Left colon (tissue), 2 donors: ENCODE measurements around the gene RSL1D1. TPM values are rescaled to one million over a fixed set of nuclear protein-coding genes. Genes with fewer than 3 reads are reported as not detected.
"Not testable (repeated sequence)": the region's sequence is repeated elsewhere in the genome, so short reads cannot be mapped to it uniquely, and the experiment has no call there.

Experiments
- ATAC-seq: fragments of 200-7000 bp; cut with Tn5 transposase; one replicate; pipeline ENCODE4 v1.9.1; 2020; ENCODE audit warnings: mild to moderate bottlenecking, moderate library complexity
- DNase-seq, 2 donors: peaks; one replicate each; pipeline ENCODE4 v3.0.0-alpha.2; 2020
- intact Hi-C, 2 donors: fragments of 100-400 bp; cut with DNase I in 1 of 2; cut with micrococcal nuclease in 1 of 2; formaldehyde crosslinking; loops; one replicate each; pipeline versions ENCODE4 v1.11.2 to v1.14.0; 2022; cut with DNase I, micrococcal nuclease
- total RNA-seq, 2 donors: library from RNA; stranded (reverse); fragmentation: NEBNext Ultra II Directional; extraction: Animal tissue kit (Norgen Biotek cat#: 25700); gene quantifications; one replicate each; pipeline ENCODE4 v1.2.1, GENCODE V29; 2021
- donor health status: DM: no; HTN: no; CAD: no.
- donor health status: DM: yes; HTN: yes; CAD: no.

Gene RSL1D1
- total RNA-seq, 2 donors from 2014 or later, result 82.8 to 91.6 TPM

DNA sequence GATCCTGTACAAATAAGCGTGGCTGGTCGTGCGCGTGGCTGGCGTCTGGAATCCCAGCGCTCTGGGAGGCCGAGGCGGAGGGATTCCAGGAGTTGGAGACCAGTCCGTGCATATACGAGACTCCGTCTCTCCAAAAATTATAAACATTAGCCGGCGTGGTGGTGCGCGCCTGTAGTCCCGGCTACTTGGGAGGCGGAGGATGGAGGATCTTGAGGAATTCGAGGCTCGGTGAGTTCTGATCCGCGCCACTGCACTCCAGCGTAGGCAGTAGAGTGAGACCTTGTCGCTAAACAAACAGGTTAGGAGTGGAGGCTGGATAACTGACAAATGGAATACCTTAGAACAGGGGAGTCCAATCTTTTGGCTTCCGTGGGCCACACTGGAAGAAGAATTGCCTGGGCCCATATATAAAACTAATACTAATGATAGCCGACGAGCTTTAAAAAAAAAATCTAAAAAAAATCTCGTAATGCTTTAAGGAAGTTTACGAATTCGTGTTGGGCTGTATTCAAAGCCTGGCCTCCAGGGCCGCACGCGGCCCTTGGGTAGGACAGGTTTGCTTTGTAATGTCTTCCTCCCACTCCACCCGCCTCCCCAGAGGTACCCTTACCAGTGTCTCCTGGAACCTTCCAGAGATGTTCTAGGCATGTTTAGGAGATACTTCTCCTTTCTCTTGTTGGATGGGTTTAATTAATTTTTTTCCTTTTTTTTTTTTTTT, 909 bp upstream of the RSL1D1 start:
- DNase-seq (no peak), ATAC-seq (no peak)
- intact Hi-C loops, result no loop called here

DNA sequence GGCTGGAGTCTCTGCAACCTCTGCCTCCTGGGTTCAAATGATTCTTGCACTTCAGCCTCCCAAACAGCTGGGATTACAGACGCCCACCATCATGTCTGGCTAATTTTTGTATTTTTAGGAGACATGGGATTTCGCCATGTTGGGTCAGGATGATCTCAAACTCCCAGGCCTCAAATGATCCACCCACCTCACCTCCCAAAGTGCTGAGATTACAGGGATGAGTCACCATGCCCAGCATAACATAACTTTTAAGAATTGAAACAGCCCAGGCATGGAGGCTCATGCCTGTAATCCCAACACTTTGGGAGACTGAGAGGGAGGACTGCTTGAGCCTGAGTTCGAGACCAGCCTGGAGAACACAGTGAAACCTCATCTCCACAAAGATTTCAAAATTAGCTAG, 2.5 kb downstream of the RSL1D1 start:
- ATAC-seq (no peak), DNase-seq (no peak)
- intact Hi-C loops, result no loop called here

DNA sequence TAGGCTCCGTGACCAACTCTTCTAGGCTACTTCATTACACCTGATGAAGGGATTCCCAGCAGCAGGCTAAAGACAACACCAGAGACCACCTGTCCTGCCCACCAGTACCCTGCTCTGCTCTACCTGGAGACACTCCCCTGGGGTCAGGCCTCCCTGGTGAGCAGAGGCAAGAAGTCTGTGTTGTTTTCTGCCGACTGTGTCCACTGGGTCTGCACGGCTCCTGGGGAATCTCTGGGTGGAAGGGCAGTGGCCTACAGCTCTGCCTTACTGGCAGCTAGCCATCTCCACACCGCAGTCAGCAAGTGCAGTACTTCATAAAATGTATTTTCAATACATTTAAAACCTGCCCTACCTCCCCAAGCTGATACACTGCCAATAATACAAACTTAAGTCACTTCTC, 6.8 kb downstream of the RSL1D1 start:
- DNase-seq (no peak), ATAC-seq (no peak)
- intact Hi-C loops, result no loop called here

DNA sequence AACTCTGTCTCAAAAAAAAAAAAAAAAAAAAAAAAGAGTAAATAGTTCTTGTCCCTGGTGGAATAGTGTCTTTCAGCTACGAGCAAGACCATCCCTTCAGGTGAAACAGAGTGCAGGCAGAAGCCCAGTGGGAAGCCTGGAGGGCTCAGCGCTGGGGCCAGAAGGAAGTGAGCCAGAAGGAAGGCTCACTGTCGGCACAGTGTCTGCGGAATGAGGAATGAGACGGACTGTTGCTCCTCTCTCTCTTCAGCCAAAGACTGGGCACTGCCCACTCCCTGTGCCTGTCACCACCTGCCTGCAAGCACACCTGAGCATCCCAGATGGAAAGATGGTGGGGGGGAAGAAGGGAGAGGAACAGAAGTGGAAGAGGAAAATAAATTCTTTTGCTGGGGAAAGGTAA, 7.5 kb downstream of the RSL1D1 start:
- ATAC-seq (no peak), DNase-seq (no peak)
- intact Hi-C loops, result no loop called here

DNA sequence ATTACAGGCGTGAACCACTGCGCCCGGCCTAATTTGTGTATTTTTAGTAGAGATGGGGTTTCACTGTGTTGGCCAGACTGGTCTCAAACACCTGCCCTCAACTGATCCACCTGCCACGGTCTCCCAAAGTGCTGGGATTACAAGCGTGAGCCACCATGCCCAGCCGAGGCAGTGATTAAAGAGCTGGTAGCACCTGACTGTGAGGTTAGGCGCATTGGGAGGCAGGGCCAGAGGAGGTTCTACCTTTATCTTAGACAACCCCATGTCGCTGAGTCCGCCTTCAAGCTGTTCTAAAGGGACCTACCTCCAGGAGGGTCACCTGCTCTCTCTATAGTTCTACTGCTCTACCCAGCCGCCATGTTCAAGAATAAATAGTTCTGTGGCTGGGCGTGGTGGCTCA, 8.1 kb downstream of the RSL1D1 start:
- ATAC-seq, result no peak
- DNase-seq, result no peak
- intact Hi-C loops, result no loop called here

DNA sequence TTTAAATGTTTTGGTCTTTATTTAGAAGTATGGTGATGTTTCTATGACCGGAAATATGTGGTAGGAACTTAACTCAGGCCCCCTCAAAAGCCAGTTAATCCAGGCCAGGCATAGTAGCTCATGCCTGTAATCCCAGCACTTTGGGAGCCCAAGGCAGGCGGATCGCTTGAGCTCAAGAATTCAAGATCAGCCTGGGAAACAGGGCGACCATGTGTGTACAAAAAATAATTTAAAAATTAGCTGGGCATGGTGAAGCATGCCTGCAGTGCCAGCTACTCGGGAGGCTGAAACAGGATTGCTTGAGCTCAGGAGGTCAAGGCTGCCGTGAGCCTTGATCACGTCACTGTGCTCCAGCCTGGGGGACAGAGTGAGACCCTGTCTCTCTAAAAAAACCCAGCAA, 10.3 kb downstream of the RSL1D1 start:
- DNase-seq (no peak), ATAC-seq (no peak)
- intact Hi-C loops, result no loop called here

DNA sequence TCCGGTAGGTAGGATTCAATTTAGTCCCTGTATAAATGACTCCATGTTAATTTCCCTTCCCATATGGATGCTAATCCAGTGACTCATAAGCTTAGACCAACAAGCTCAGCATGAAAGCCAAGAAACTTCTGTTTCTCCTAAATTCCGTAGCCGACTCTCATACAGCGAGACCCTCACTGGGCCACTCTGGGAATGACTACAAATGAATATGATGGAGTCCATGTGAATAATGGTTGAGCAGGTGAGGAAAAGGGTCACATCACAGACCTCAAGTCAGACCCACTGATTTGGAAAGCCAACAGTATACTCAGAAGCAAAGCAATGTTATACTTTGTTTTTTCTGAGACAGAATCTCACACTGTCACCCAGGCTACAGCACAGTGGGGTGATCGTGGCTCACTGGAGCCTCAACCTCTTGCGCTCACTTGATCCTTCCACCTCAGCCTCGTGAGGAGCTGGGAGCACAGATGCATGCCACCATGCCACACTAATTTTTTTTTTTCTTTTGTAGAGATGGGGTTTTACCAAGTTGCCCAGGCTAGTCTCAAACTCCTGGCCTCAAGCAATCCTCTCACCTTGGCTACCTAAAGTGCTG, 14.6 kb downstream of the RSL1D1 start:
- no peak for ATAC-seq
- intact Hi-C loops, result no loop called here
- no peak for DNase-seq

DNA sequence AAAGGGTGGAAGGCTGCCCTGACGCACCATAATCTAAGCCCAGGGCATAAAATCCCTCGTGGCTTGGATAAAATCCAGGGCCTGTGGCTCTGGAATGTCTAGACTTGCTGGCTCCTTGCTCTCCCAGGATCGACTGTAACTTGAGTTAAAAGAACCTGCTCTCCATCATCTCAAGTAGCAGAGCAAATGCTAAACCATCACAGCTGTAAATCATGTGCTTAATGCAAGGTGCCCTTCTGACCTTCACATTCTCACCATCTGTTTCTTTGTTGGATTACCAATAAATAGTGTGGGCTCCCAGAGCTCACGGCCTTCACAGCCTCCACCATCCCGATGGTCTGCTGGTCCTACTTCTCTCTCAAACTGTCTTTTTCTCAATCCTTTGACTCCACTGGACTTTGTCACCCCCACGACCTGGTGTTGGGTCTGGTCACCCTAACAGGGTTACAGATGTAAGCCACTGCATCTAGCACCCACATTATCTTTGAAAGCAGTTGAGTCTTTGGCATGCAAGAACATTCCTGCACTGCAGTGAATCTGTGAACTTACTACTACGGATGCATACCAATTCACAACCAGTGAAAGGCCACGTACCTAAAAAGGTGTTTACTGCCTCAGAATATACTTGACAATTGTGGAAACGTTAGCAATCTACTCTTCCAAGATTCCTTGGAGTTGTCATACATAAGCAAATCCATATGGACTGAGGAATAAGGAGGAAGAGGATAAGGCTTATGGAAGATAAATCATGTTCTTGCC, 15.3 kb downstream of the RSL1D1 start:
- intact Hi-C loops, result no loop called here
- no peak for ATAC-seq
- no peak for DNase-seq

DNA sequence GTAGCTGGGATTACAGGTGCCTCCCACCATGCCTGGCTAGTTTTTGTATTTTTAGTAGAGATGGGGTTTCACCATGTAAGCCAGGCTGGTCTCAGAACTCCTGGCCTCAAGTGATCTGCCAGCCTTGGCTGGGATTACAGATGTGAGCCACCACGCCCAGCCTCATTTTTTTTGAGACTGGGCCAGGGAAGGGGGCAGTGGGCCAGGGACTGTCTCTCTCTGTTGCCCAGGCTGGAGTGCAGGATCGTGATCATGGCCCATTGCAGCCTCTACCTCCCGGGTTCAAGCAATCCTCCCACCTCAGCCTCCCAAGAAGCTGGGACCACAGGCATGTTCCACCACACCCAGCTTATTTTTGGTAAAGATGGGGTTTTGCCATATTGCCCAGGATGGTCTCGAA, 16.0 kb downstream of the RSL1D1 start:
- intact Hi-C loops, result no loop called here
- no peak for ATAC-seq
- DNase-seq, result no peak

DNA sequence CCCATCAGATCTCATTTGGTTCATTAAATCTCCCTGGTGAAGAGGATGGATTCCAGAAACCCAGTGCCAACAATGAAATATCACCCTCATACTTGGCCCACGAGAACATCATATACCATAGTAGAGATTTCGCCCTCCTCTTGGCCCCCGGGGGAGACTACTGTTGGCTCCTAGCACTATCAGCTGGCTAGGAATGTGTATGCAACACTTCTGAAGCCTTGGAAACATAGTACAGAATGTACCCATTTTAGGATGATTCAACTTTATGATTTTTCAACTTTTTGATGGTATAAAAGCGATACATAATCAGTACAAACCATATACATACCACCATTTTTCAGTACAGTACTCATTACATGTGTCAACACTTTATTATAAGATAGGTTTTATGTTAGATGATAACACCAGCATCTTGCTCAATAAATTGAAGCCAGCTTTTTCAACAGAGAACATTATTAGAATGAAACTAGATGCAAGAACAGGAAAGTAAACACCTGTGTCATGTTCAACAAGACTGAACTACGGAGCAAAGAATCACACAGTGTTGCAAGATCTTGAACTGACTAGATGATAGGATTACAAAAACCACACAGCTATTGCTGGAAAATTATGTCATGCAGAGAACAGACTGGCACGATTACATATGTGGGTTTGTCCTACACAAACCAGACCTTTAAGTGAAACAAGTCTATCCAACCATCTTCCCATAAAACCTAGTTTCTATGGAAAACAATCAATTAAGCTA, 17.2 kb downstream of the RSL1D1 start:
- DNase-seq (no peak), ATAC-seq (no peak)
- intact Hi-C loops, result no loop called here

DNA sequence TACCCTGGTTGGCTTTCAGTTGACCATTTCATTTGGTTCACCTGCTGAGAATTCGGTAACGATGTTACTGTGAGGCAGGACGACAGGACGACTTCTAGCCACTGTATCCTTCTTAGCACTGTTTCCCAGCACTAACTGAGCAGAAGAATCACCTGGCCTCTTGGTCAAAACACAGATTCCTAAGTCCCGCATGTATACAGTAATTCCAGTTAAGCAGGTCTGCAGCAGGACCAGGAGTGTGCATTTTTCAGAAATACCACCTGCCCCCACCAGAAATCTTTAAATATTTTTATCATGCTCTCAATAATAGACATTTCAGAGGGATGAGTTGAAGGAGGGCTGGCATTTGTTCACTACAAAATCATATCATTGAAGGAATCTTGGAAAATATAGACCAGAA, 22.6 kb downstream of the RSL1D1 start:
- no peak for DNase-seq
- intact Hi-C loops, result no loop called here
- no peak for ATAC-seq

DNA sequence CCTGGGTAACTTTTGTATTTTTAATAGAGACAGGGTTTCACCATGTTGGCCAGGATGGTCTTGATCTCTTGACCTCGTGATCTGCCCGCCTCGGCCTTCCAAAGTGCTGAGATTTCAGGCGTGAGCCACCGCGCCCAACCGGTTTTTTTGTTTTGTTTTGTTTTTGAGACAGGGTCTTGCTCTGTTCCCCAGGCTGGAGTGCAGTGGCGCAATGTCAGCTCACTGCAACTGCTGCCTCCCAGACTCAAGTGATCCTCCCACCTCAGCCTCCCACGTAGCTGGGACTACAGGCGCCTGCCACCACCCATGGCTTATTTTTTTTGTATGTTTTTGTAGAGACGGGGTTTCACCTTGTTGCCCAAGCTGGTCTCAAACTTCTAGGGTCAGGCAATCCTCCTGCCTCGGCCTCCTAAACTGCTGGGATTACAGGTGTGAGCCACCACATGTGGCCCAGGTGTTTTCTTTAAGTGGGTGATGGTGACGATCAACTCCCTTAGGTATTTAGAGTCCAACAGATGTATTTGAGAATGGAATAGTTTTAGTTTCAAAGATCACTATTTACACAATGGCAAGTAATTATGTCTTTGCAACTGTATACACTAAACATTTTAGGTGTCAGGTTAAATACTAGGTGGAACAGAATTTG, 25.7 kb downstream of the RSL1D1 start:
- intact Hi-C loops, ATAC-seq, DNase-seq: not testable (repeated sequence)

DNA sequence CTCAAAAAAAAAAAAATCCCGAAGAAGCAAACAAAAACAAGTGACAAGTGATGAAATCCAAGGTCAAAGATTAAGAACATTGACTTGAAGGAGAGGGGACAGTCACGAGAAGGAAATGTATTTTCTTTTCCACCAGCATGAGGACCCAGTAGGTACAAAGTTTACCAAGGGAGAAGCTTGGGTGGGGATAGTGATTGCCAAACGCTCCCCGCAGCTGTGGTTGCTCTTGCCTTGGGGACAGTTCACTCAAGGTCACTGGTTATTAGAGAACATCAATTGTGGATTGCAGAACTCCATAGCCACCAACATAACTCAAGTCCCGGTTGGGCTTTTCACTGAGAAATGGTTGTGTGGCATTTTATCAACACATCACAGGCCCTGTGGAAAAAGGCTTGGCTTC, 27.0 kb downstream of the RSL1D1 start:
- DNase-seq, result peak; percentile 16 to 47
- peak; percentile 76 for ATAC-seq
- intact Hi-C loops, result no loop called here

DNA sequence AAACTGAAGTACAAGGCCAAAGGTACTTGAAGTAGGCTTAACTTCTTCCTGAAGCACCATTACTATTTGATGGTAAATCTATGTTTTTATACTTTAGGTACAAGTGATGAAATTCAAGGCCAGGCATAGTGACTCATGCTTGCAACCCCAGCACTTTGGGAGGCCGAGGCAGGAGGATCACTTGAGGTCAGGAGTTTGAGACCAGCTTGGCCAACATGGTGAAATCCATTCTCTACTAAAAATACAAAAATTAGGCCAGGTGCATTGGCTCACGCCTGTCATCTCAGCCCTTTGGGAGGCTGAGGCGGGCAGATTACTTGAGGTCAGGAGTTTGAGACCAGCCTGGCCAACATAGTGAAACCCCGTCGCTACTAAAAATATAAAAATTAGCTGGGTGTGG, 27.7 kb downstream of the RSL1D1 start:
- ATAC-seq, intact Hi-C loops, DNase-seq: not testable (repeated sequence)

DNA sequence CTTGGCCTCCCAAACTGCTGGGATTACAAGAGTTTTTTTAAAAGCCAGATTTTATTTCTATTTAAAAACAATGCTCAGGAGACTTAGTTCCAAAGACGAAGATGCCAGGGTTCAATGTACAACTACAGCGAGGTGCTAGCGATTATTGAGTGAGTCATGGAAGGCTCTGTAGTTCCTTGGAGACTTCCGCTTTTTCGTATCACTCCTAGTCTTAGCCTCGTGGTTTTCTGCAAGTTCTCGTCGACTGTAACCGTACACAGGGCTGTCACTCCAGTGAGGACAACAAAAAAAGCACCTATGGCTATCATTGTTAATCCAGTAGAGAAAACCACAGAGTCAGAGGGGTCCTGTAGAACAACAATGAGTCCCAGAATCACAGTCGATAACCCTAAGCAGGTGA, 31.5 kb downstream of the RSL1D1 start:
- intact Hi-C loops, result no loop called here
- ATAC-seq (no peak), DNase-seq (no peak)

DNA sequence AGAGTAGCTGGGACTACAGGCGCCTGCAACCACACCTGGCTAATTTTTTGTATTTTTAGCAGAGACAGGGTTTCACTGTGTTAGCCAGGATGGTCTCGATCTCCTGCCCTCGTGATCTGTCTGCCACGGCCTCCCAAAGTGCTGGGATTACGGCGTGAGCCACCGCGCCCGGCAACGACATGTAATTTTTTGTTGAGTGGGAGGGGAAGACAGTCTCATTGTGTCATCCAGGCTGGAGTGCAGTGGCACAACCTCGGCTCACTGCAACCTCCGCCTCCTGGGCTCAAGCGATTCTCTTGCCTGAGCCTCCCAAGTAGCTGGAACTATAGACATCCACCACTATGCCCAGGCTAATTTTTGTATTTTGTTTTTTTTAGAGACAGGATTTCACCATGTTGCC, 32.4 kb downstream of the RSL1D1 start:
- DNase-seq, ATAC-seq, intact Hi-C loops: not testable (repeated sequence)

DNA sequence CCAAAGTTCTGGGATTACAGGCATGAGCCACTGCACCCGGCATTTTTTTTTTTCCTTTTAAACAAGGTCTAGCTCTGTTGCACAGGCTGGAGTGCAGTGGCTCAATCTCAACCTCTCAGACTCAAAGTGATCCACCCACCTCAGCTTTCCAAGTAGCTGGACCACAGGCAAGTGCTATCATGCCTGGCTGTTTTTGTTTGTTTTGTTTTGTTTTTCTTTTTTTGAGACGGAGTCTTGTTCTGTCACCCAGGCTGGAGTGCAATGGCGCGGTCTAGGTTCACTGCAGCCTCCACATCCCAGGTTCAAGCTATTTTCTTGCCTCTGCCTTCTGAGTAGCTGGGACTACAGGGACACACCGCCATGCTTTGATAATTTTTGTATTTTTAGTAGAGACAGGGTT, 35.2 kb downstream of the RSL1D1 start:
- ATAC-seq, result no peak
- intact Hi-C loops, result no loop called here

DNA sequence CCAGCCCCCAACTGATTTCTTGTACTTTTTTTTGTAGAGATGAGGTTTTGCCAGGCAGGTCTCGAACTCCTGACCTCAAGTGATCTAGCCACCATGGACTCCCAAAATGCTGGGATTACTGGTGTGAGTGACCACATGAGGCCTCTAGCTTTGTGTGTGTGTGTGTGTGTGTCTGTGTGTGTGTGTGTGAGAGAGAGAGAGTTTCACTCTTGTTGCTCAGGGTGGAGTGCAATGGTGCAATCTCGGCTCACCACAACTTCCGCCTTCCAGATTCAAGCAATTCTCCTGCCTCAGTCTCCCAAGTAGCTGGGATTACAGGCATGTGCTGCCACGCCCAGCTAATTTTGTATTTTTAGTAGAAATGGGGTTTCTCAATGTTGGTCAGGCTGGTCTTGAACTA, 36.5 kb downstream of the RSL1D1 start:
- intact Hi-C loops, result loop anchor here in 1 of 2 donors (5.0 kb wide), 1 partner anchor 407 kb away; no protein-coding TSS in a partner anchor
- DNase-seq, ATAC-seq: not testable (repeated sequence)

More for the DNA sequence above, 35.2 kb downstream of the RSL1D1 start:
- DNase-seq, result no peak

DNA sequence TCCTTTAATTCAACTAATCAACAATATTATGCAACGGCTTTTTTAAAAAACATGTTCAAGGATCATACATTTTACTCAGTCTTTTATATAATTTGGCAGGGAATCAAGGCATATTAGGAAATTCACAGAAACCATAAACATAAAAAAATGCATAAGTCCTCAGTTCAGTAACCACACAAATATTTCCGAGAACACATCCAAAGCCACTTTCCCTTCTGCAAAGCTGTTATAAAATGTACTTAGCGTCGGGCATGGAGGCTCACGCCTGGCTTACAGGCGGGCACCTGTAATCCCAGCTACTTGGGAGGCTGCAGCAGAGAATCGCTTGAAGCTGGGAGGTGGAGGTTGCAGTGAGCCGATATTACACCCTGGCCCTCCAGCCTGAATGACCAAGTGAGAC, 44.6 kb downstream of the RSL1D1 start:
- ATAC-seq (no peak), DNase-seq (no peak)
- intact Hi-C loops, result no loop called here
